HL-60 (cell line): ENCODE results near the gene SHROOM3.

Source experiments
- DNase-seq, 2 experiments: peaks; one replicate each; pipeline ENCODE4 v3.0.0-alpha.2; 2010 to 2020; ENCODE audit warnings: low read depth in 1 of 2, low spot score in 1 of 2
- H3K27ac ChIP-seq: fragments of 250-450 bp; sonication (Bioruptor Pico); replicated peaks from 2 replicates; pipeline ENCODE4 v1.5.1; 2020; ENCODE audit warnings: mild to moderate bottlenecking, moderate library complexity
- H3K27me3 ChIP-seq: fragments of 250-450 bp; sonication (Bioruptor Pico); 2 replicates; pipeline ENCODE4 v1.5.1; 2021; ENCODE audit warnings: mild to moderate bottlenecking, moderate library complexity; ENCODE audit not compliant: insufficient read depth, poor library complexity, severe bottlenecking
- H3K4me3 ChIP-seq: replicated peaks from 2 replicates; pipeline ENCODE4 v1.5.1; 2011; ENCODE audit warnings: mild to moderate bottlenecking, control low read depth, low read length; ENCODE audit not compliant: insufficient read depth
- CTCF ChIP-seq: IDR thresholded peaks from one replicate; pipeline ENCODE4 v1.5.1; 2011; ENCODE audit warnings: low read length, control low read depth, inconsistent platforms; ENCODE audit not compliant: insufficient read depth
- GABPA ChIP-seq: IDR thresholded peaks from 2 replicates; pipeline ENCODE4 v1.6.1; 2012; ENCODE audit warnings: low read depth
- POLR2AphosphoS5 ChIP-seq: IDR thresholded peaks from 2 replicates; pipeline ENCODE4 v1.6.1; 2012; ENCODE audit warnings: low read depth
- SPI1 ChIP-seq: IDR thresholded peaks from 2 replicates; pipeline ENCODE4 v1.6.1; 2012; ENCODE audit warnings: low read depth, mild to moderate bottlenecking, borderline replicate concordance
- TF ChIP-seq, protein P1 (sequence below): IDR thresholded peaks from 2 replicates; pipeline ENCODE4 v1.6.1; 2012; ENCODE audit warnings: low read depth; ENCODE audit not compliant: insufficient replicate concordance

SHROOM3 gene

DNA sequence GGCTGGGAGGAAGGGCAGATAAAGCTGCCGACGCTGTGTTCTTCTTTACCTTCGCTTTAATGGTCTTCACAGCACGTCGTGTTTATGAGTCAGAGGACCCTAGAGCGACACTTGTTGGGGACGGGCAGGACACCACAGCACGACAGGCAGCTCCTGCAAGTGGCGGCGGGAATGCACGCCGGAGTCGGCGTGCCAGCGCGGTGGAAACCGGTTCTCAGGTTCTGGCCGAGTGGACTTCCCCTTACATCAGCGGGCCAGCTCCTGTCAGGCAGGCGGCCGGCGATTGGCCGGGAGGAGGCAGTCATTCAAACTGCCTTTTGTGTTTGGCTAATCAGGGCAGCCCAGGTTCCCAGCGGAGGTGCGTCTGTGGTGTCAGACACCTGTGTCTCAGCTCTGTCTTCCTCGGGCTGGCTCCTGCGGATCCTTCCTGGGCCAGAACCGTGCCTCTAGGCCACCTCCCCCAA lies 150.9 kb downstream of the SHROOM3 start:
- no peak for DNase-seq
- H3K27me3 ChIP-seq: peaks cover 28% of the 10 kb centered on the region
- no peak overlapping the region for H3K4me3 ChIP-seq
- H3K27ac ChIP-seq: no peak overlapping the region
- TF ChIP-seq POLR2AphosphoS5: no peak
- no peak for TF ChIP-seq GABPA
- TF ChIP-seq, protein P1, sequence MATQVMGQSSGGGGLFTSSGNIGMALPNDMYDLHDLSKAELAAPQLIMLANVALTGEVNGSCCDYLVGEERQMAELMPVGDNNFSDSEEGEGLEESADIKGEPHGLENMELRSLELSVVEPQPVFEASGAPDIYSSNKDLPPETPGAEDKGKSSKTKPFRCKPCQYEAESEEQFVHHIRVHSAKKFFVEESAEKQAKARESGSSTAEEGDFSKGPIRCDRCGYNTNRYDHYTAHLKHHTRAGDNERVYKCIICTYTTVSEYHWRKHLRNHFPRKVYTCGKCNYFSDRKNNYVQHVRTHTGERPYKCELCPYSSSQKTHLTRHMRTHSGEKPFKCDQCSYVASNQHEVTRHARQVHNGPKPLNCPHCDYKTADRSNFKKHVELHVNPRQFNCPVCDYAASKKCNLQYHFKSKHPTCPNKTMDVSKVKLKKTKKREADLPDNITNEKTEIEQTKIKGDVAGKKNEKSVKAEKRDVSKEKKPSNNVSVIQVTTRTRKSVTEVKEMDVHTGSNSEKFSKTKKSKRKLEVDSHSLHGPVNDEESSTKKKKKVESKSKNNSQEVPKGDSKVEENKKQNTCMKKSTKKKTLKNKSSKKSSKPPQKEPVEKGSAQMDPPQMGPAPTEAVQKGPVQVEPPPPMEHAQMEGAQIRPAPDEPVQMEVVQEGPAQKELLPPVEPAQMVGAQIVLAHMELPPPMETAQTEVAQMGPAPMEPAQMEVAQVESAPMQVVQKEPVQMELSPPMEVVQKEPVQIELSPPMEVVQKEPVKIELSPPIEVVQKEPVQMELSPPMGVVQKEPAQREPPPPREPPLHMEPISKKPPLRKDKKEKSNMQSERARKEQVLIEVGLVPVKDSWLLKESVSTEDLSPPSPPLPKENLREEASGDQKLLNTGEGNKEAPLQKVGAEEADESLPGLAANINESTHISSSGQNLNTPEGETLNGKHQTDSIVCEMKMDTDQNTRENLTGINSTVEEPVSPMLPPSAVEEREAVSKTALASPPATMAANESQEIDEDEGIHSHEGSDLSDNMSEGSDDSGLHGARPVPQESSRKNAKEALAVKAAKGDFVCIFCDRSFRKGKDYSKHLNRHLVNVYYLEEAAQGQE: no peak

- DNase-seq: no peak
- Histone ChIP-seq H3K4me3 (no peak overlapping the region), H3K27ac (no peak overlapping the region), H3K27me3 (peaks cover 28% of the 10 kb centered on the region)
- TF ChIP-seq CTCF (no peak), POLR2AphosphoS5 (no peak), SPI1 (no peak), GABPA (no peak)
- TF ChIP-seq, protein P1: no peak
These were observed 153.2 kb downstream of the SHROOM3 start for GRCh38 chr4:76588274-76588673.

DNA sequence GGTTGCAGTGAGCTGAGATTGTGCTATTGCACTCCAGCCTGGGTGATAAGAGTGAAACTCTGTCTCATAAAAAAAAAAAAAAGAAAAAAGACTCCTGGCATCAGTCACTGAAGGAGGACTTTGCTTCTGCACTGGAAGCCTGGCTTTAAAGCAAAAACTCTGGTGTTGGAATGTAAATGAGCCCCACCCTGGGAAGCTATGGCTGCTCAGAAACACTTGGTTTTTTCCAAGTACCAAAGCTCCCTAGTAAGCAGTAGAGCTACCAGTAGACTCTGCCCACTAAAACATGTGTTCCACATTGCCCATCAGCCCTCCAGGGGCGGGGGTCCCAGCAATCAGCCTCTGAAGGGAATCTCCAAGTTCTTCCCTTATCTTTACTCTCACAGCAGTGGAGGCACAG lies 154.4 kb downstream of the SHROOM3 start:
- H3K27ac ChIP-seq: no peak overlapping the region
- TF ChIP-seq GABPA (no peak), SPI1 (no peak), POLR2AphosphoS5 (no peak), CTCF (no peak)
- TF ChIP-seq, protein P1: no peak
- peaks cover 26% of the 10 kb centered on the region for H3K27me3 ChIP-seq
- H3K4me3 ChIP-seq: no peak overlapping the region
- no peak for DNase-seq
